OCI-LY7 (cell line): ENCODE data around the gene KAZN. TPM values are rescaled to one million over a fixed set of nuclear protein-coding genes. Genes with fewer than 3 reads are reported as not detected.

Experiments used
- BruUV-seq: library from RNA; stranded (reverse); fragments of 400-500 nt; replicated peaks from 2 replicates; lab custom pipeline; 2021; lab: Mats Ljungman, UMichigan
- CTCF ChIA-PET: fragments of 300-600 bp; sonication (Branson Sonifier 250); formaldehyde crosslinking; loops from one replicate; lab custom pipeline; 2022; ENCODE audit warnings: antibody characterized with exemption; ENCODE audit not compliant: unreplicated experiment; lab: Charles Lee
- POLR2A ChIA-PET: fragments of 300-600 bp; sonication (Branson Sonifier 250); formaldehyde crosslinking; loops from one replicate; lab custom pipeline; 2022; ENCODE audit warnings: antibody characterized with exemption; lab: Charles Lee
- DNase-seq: peaks from one replicate; pipeline ENCODE4 v3.0.0-alpha.2; 2015; ENCODE audit warnings: low spot score
- H2AFZ ChIP-seq: fragments of 200-600 bp; sonication (generic), shearing (Covaris generic); 2 replicates; pipeline ENCODE4 v1.6.1; 2014; ENCODE audit warnings: mild to moderate bottlenecking, antibody characterized with exemption, low read length, moderate library complexity
- H3K27ac ChIP-seq: fragments of 200-600 bp; sonication (generic); 2 replicates; pipeline ENCODE4 v1.5.1; 2014; ENCODE audit warnings: mixed run types, low read depth, mild to moderate bottlenecking, moderate library complexity, low read length, inconsistent platforms; ENCODE audit not compliant: poor library complexity, severe bottlenecking
- H3K36me3 ChIP-seq: fragments of 200-600 bp; sonication (generic); 2 replicates; pipeline ENCODE4 v1.6.1; 2014; ENCODE audit warnings: mild to moderate bottlenecking, antibody characterized with exemption, low read length, moderate library complexity, mixed read lengths; ENCODE audit not compliant: insufficient read depth
- H3K4me1 ChIP-seq: fragments of 200-600 bp; sonication (generic); 2 replicates; pipeline ENCODE4 v1.5.1; 2014; ENCODE audit warnings: mild to moderate bottlenecking, low read length; ENCODE audit not compliant: insufficient read depth, poor library complexity, severe bottlenecking
- H3K4me2 ChIP-seq: fragments of 200-600 bp; sonication (generic); 2 replicates; pipeline ENCODE4 v1.6.1; 2014; ENCODE audit warnings: mild to moderate bottlenecking, low read length
- H3K4me3 ChIP-seq: fragments of 200-600 bp; sonication (generic); 2 replicates; pipeline ENCODE4 v1.5.1; 2014; ENCODE audit warnings: mild to moderate bottlenecking, low read depth, low read length; ENCODE audit not compliant: poor library complexity, severe bottlenecking
- H3K79me2 ChIP-seq: fragments of 200-600 bp; sonication (generic); 2 replicates; pipeline ENCODE4 v1.6.1; 2016; ENCODE audit warnings: low read depth, mild to moderate bottlenecking, low read length, moderate library complexity, mixed read lengths; ENCODE audit not compliant: insufficient read depth
- H3K9me2 ChIP-seq: fragments of 200-600 bp; sonication (generic); 2 replicates; pipeline ENCODE4 v1.6.1; 2016; ENCODE audit warnings: mild to moderate bottlenecking, low read length, mixed read lengths; ENCODE audit not compliant: insufficient read depth
- H3K9me3 ChIP-seq: fragments of 200-600 bp; sonication (generic); 2 replicates; pipeline ENCODE4 v1.6.1; 2014; ENCODE audit warnings: mild to moderate bottlenecking, mixed run types, low read length, mixed read lengths
- H4K20me1 ChIP-seq: fragments of 200-600 bp; sonication (generic); 2 replicates; pipeline ENCODE4 v1.6.1; 2014; ENCODE audit warnings: mild to moderate bottlenecking, antibody characterized with exemption, low read length, moderate library complexity, mixed read lengths; ENCODE audit not compliant: insufficient read depth
- CTCF ChIP-seq: fragments of 200-600 bp; sonication (generic); conservative IDR thresholded peaks from 2 replicates; pipeline ENCODE4 v1.5.1; 2014; ENCODE audit warnings: mild to moderate bottlenecking, antibody characterized with exemption, low read length, moderate library complexity, mixed read lengths
- EZH2phosphoT487 ChIP-seq: fragments of 200-600 bp; sonication (generic); IDR thresholded peaks from 2 replicates; pipeline ENCODE4 v1.6.1; 2018; ENCODE audit warnings: low read depth, borderline replicate concordance, mild to moderate bottlenecking, mixed run types, antibody characterized with exemption, low read length, moderate library complexity, mixed read lengths
- intact Hi-C: fragments of 100-400 bp; cut with micrococcal nuclease; formaldehyde crosslinking; loops from one replicate; pipeline ENCODE4 v1.10.0; 2022; ENCODE audit not compliant: unreplicated experiment
- total RNA-seq, 2 experiments: library from RNA; depleted of rRNA in 1 of 2; stranded (reverse); fragments of >200 nt in 1 of 2; shearing (Covaris generic) in 1 of 2; gene quantifications; 2 replicates each; pipeline ENCODE4 v1.2.3, GENCODE V29; 2014 to 2022

KAZN gene
- total RNA-seq, 2 experiments from 2014 or later, result 0.40 to 2.4 TPM

GRCh38 chr1:14597343-14598006 lies 1.0 kb upstream of the KAZN start:
- Histone ChIP-seq H3K36me3 (no peaks in the 10 kb centered on the region), H3K4me1 (peaks cover 12% of the 10 kb centered on the region), H3K4me3 (no peak overlapping the region), H2AFZ (no peak overlapping the region), H3K4me2 (no peak overlapping the region), H3K79me2 (no peaks in the 10 kb centered on the region), H4K20me1 (no peaks in the 10 kb centered on the region), H3K9me3 (no peaks in the 10 kb centered on the region), H3K9me2 (no peaks in the 10 kb centered on the region), H3K27ac (no peak overlapping the region)
- ChIA-PET POLR2A (no interaction called here), CTCF (no interaction called here)
- no TSS peak for BruUV-seq
- TF ChIP-seq EZH2phosphoT487 (no peak), CTCF (no peak)
- DNase-seq, result no peak
- intact Hi-C loops, result no loop called here

- Histone ChIP-seq H3K4me3 (peak overlapping the region; percentile 54), H2AFZ (peak overlapping the region; percentile 34; the same call in 1 of the 2 replicates), H3K79me2 (no peaks in the 10 kb centered on the region), H3K27ac (no peak overlapping the region), H3K4me1 (peaks cover 12% of the 10 kb centered on the region), H4K20me1 (no peaks in the 10 kb centered on the region), H3K36me3 (no peaks in the 10 kb centered on the region), H3K4me2 (peak overlapping the region; percentile 46; the same call in 1 of the 2 replicates), H3K9me3 (no peaks in the 10 kb centered on the region), H3K9me2 (no peaks in the 10 kb centered on the region)
- no TSS peak for BruUV-seq
- intact Hi-C loops, result no loop called here
- DNase-seq, result no peak
- TF ChIP-seq CTCF, result no peak
- TF ChIP-seq EZH2phosphoT487, result no peak
- CTCF ChIA-PET, result no interaction called here
- POLR2A ChIA-PET, result no interaction called here
Observed at GRCh38 chr1:14598007-14598497, 433 bp upstream of the KAZN start.

- Histone ChIP-seq H3K4me1 (peaks cover 12% of the 10 kb centered on the region), H3K27ac (no peak overlapping the region), H3K36me3 (no peaks in the 10 kb centered on the region), H3K4me3 (no peak overlapping the region), H3K4me2 (peak overlapping the region; percentile 22; the same call in 1 of the 2 replicates), H3K9me2 (no peaks in the 10 kb centered on the region), H2AFZ (no peak overlapping the region), H3K9me3 (no peaks in the 10 kb centered on the region), H4K20me1 (no peaks in the 10 kb centered on the region), H3K79me2 (no peaks in the 10 kb centered on the region)
- POLR2A ChIA-PET, result no interaction called here
- CTCF ChIA-PET, result no interaction called here
- no peak for DNase-seq
- no TSS peak for BruUV-seq
- no peak for TF ChIP-seq EZH2phosphoT487
- TF ChIP-seq CTCF, result no peak
- intact Hi-C loops, result no loop called here
Observed at GRCh38 chr1:14599183-14599791, 802 bp downstream of the KAZN start.
